HCT116 (cell line): ENCODE results near the gene ABCA1. TPM values are rescaled to one million over a fixed set of nuclear protein-coding genes. Genes with fewer than 3 reads are reported as not detected.

Source experiments
- ATAC-seq: fragments of 200-7000 bp; cut with Tn5 transposase; 2 replicates; pipeline ENCODE4 v1.9.1; 2020; ENCODE audit warnings: mild to moderate bottlenecking, moderate library complexity
- BruUV-seq: library from RNA; stranded (reverse); fragments of 400-500 nt; replicated peaks from 2 replicates; lab custom pipeline; 2021; lab: Mats Ljungman, UMichigan
- CTCF ChIA-PET: fragments of 300-600 bp; sonication (Branson Sonifier 250); formaldehyde crosslinking; loops from one replicate; lab custom pipeline; 2021; ENCODE audit warnings: antibody characterized with exemption; lab: Charles Lee
- POLR2A ChIA-PET: fragments of 300-600, 350-600 bp; sonication (Branson Sonifier 250); formaldehyde crosslinking; loops from one replicate; lab custom pipeline; 2021; ENCODE audit warnings: antibody characterized with exemption; lab: Charles Lee
- RAD21 ChIA-PET, 2 experiments: fragments of 300-600 bp; sonication (Branson Sonifier 250); formaldehyde crosslinking; loops; one replicate each; lab custom pipeline; 2023; ENCODE audit warnings: low total read pairs in 2 of 2; ENCODE audit not compliant: uncharacterized antibody in 2 of 2, unreplicated experiment in 2 of 2, low non-redundant PET in 1 of 2; lab: Charles Lee
- DNase-seq: peaks from one replicate; pipeline ENCODE4 v3.0.0-alpha.2; 2010; ENCODE audit warnings: low read depth, low spot score
- H2AFZ ChIP-seq: fragments of 200-600 bp; shearing (Covaris generic), sonication (generic); 2 replicates; pipeline ENCODE4 v1.6.1; 2017; ENCODE audit warnings: low read depth, mixed run types, mixed read lengths, antibody characterized with exemption, low read length; ENCODE audit not compliant: poor library complexity, severe bottlenecking
- H3K27ac ChIP-seq: 2 replicates; pipeline ENCODE4 v1.5.1; 2012; ENCODE audit warnings: low read depth, low read length
- H3K27me3 ChIP-seq: fragments of 200-600 bp; sonication (generic); 2 replicates; pipeline ENCODE4 v1.6.1; 2016; ENCODE audit warnings: mixed run types, low read length, mixed read lengths; ENCODE audit not compliant: insufficient read depth
- H3K36me3 ChIP-seq, 2 experiments: fragments of 200-500 bp in 1 of 2; fragments of 200-600 bp in 1 of 2; sonication (Bioruptor generic) in 1 of 2; sonication (generic) in 1 of 2; 2 replicates each; pipeline versions ENCODE4 v1.5.1 to v1.6.1; 2014 to 2016; ENCODE audit warnings: low read length in 2 of 2, inconsistent platforms in 1 of 2, mixed read lengths in 1 of 2, mixed run types in 1 of 2; ENCODE audit not compliant: insufficient read depth in 2 of 2, control insufficient read depth in 1 of 2
- H3K4me1 ChIP-seq, 2 experiments: fragments of 200-600 bp in 1 of 2; sonication (generic) in 1 of 2; 2 replicates each; pipeline versions ENCODE4 v1.5.1 to v1.6.1; 2012 to 2017; ENCODE audit warnings: low read length in 2 of 2, inconsistent platforms in 1 of 2, mild to moderate bottlenecking in 1 of 2, mixed read lengths in 1 of 2, mixed run types in 1 of 2, moderate library complexity in 1 of 2; ENCODE audit not compliant: insufficient read depth in 2 of 2, control insufficient read depth in 1 of 2
- H3K4me2 ChIP-seq: fragments of 200-600 bp; sonication (generic); 2 replicates; pipeline ENCODE4 v1.6.1; 2017; ENCODE audit warnings: mixed run types, low read length, mixed read lengths
- H3K4me3 ChIP-seq, 2 experiments: fragments of 200-600 bp in 1 of 2; sonication (generic) in 1 of 2; replicated peaks in 1 of 2; 2 replicates each; pipeline ENCODE4 v1.5.1; 2011 to 2016; ENCODE audit warnings: low read length in 2 of 2, control low read depth in 1 of 2, low read depth in 1 of 2, mild to moderate bottlenecking in 1 of 2, mixed read lengths in 1 of 2, mixed run types in 1 of 2
- H3K79me2 ChIP-seq: fragments of 200-600 bp; sonication (generic); 2 replicates; pipeline ENCODE4 v1.6.1; 2017; ENCODE audit warnings: mild to moderate bottlenecking, mixed run types, low read length, moderate library complexity, mixed read lengths; ENCODE audit not compliant: insufficient read depth
- H3K9ac ChIP-seq: fragments of 200-600 bp; sonication (generic); 2 replicates; pipeline ENCODE4 v1.6.1; 2016; ENCODE audit warnings: low read length, mixed read lengths
- H3K9me2 ChIP-seq: fragments of 200-600 bp; sonication (generic), shearing (Covaris generic); 2 replicates; pipeline ENCODE4 v1.6.1; 2017; ENCODE audit warnings: mixed run types, mild to moderate bottlenecking, moderate library complexity; ENCODE audit not compliant: insufficient read depth
- H3K9me3 ChIP-seq, 2 experiments: fragments of 200-500 bp in 1 of 2; fragments of 200-600 bp in 1 of 2; sonication (Bioruptor generic) in 1 of 2; sonication (generic) in 1 of 2; 2 replicates each; pipeline ENCODE4 v1.6.1; 2014 to 2017; ENCODE audit warnings: low read length in 2 of 2, mixed read lengths in 2 of 2, inconsistent platforms in 1 of 2, low read depth in 1 of 2, mild to moderate bottlenecking in 1 of 2, mixed run types in 1 of 2, moderate library complexity in 1 of 2; ENCODE audit not compliant: control insufficient read depth in 1 of 2, insufficient read depth in 1 of 2
- H4K20me1 ChIP-seq: fragments of 200-600 bp; sonication (generic), shearing (Covaris generic); 2 replicates; pipeline ENCODE4 v1.6.1; 2017; ENCODE audit warnings: mixed run types, mild to moderate bottlenecking, moderate library complexity; ENCODE audit not compliant: insufficient read depth
- CBX3 ChIP-seq: IDR thresholded peaks from 2 replicates; pipeline ENCODE4 v1.6.1; 2012; ENCODE audit warnings: low read depth
- EGR1 ChIP-seq: IDR thresholded peaks from 2 replicates; pipeline ENCODE4 v1.6.1; 2012; ENCODE audit warnings: low read depth
- ELF1 ChIP-seq: IDR thresholded peaks from 2 replicates; pipeline ENCODE4 v1.6.1; 2012; ENCODE audit warnings: low read depth, borderline replicate concordance
- EZH2 ChIP-seq: fragments of 200-600 bp; sonication (generic); IDR thresholded peaks from 2 replicates; pipeline ENCODE4 v1.6.1; 2017; ENCODE audit warnings: antibody characterized with exemption, mixed run types
- JUND ChIP-seq: IDR thresholded peaks from 2 replicates; pipeline ENCODE4 v1.6.1; 2012
- POLR2A ChIP-seq: IDR thresholded peaks from 2 replicates; pipeline ENCODE4 v1.7.0; 2011; ENCODE audit warnings: borderline replicate concordance; ENCODE audit not compliant: insufficient read depth, insufficient read length; ENCODE audit errors: extremely low read depth
- RAD21 ChIP-seq: IDR thresholded peaks from 2 replicates; pipeline ENCODE4 v1.6.1; 2012; ENCODE audit warnings: low read depth, mild to moderate bottlenecking
- SIN3A ChIP-seq: IDR thresholded peaks from 2 replicates; pipeline ENCODE4 v1.6.1; 2012; ENCODE audit warnings: low read depth
- SRF ChIP-seq: IDR thresholded peaks from 2 replicates; pipeline ENCODE4 v1.6.1; 2012; ENCODE audit warnings: low read depth
- YY1 ChIP-seq: IDR thresholded peaks from 2 replicates; pipeline ENCODE4 v1.6.1; 2011; ENCODE audit warnings: low read length, low read depth, moderate library complexity, mild to moderate bottlenecking; ENCODE audit not compliant: insufficient replicate concordance; ENCODE audit errors: extremely low read depth
- ZNF274 ChIP-seq: fragments of 200-500 bp; sonication (Bioruptor generic); IDR thresholded peaks from 2 replicates; pipeline ENCODE4 v1.6.1; 2014; ENCODE audit warnings: mild to moderate bottlenecking, low read depth, low read length, inconsistent platforms
- intact Hi-C: fragments of 100-400 bp; cut with micrococcal nuclease; formaldehyde crosslinking; loops from 2 replicates; pipeline ENCODE4 v1.10.0; 2022
- total RNA-seq: library from RNA; stranded (reverse); gene quantifications from one replicate; pipeline ENCODE4 v1.2.1, GENCODE V29; 2021; ENCODE audit not compliant: unreplicated experiment
- TF ChIP-seq, protein P1 (sequence below), 3 experiments: fragments of 200-600 bp in 1 of 3; sonication (generic) in 1 of 3; IDR thresholded peaks in 2 of 3; conservative IDR thresholded peaks in 1 of 3; 2 replicates each; pipeline ENCODE4 v1.5.1; 2012 to 2017; ENCODE audit warnings: low read depth in 2 of 3, low read length in 2 of 3, antibody characterized with exemption in 1 of 3, borderline replicate concordance in 1 of 3, control low read depth in 1 of 3, mild to moderate bottlenecking in 1 of 3, mixed read lengths in 1 of 3, mixed run types in 1 of 3, moderate library complexity in 1 of 3; ENCODE audit not compliant: insufficient read depth in 1 of 3
- TF ChIP-seq, protein P2 (sequence below): IDR thresholded peaks from 2 replicates; pipeline ENCODE4 v1.6.1; 2012
- TF ChIP-seq, protein P3 (sequence below): IDR thresholded peaks from 2 replicates; pipeline ENCODE4 v1.6.1; 2012; ENCODE audit warnings: low read depth
- TF ChIP-seq, protein P4 (sequence below): IDR thresholded peaks from 2 replicates; pipeline ENCODE4 v1.6.1; 2011; ENCODE audit warnings: mild to moderate bottlenecking, low read length, moderate library complexity; ENCODE audit not compliant: insufficient replicate concordance; ENCODE audit errors: extremely low read depth
- TF ChIP-seq, protein P5 (sequence below): IDR thresholded peaks from 2 replicates; pipeline ENCODE4 v1.6.1; 2012

ABCA1 gene
- total RNA-seq, 1 experiment from 2014 or later = 0.89 TPM

DNA sequence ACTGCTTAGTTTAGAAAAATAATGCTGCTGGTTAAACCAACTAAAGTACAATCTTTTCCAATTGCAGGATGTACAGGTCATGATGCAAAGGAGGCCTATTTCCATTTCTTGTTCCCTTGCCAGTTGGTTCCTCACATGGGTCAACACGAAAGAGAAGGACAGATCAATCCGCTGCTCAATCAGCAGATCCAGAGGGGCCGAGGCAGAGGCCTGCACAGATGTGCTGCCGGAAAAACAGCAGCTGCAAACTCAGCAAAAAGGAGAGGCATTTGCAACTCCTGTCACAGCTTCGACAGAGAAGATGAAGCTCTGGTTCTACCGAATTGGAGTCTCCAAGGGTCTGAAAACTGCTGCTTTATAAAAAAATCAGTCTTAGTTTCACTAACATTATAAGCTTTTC is 94.3 kb downstream of the ABCA1 start:
- POLR2A ChIA-PET = no interaction called here
- no peak for ATAC-seq

More for the DNA sequence above, 94.3 kb downstream of the ABCA1 start:
- Histone ChIP-seq H3K27ac (no peak overlapping the region), H4K20me1 (no peaks in the 10 kb centered on the region), H3K4me3 (no peak overlapping the region), H3K4me1 (no peaks in the 10 kb centered on the region), H3K79me2 (no peaks in the 10 kb centered on the region), H3K27me3 (no peaks in the 10 kb centered on the region), H3K9ac (no peak overlapping the region), H2AFZ (no peak overlapping the region), H3K36me3 (no peaks in the 10 kb centered on the region), H3K9me2 (no peaks in the 10 kb centered on the region), H3K9me3 (no peaks in the 10 kb centered on the region), H3K4me2 (no peak overlapping the region)
- BruUV-seq = no TSS peak
- TF ChIP-seq ELF1 = no peak
- no peak for TF ChIP-seq EZH2
- TF ChIP-seq, protein P1, sequence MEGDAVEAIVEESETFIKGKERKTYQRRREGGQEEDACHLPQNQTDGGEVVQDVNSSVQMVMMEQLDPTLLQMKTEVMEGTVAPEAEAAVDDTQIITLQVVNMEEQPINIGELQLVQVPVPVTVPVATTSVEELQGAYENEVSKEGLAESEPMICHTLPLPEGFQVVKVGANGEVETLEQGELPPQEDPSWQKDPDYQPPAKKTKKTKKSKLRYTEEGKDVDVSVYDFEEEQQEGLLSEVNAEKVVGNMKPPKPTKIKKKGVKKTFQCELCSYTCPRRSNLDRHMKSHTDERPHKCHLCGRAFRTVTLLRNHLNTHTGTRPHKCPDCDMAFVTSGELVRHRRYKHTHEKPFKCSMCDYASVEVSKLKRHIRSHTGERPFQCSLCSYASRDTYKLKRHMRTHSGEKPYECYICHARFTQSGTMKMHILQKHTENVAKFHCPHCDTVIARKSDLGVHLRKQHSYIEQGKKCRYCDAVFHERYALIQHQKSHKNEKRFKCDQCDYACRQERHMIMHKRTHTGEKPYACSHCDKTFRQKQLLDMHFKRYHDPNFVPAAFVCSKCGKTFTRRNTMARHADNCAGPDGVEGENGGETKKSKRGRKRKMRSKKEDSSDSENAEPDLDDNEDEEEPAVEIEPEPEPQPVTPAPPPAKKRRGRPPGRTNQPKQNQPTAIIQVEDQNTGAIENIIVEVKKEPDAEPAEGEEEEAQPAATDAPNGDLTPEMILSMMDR (IDR thresholded peaks at IDR 0.05 in 2 of 3, conservative IDR thresholded peaks at IDR 0.05 in 1 of 3; ENCODE audit: borderline replicate concordance in 1 of 3, insufficient read depth in 1 of 3, low read depth in 2 of 3, low read length in 2 of 3) = no peak
- TF ChIP-seq POLR2A = no peak
- TF ChIP-seq, protein P2, sequence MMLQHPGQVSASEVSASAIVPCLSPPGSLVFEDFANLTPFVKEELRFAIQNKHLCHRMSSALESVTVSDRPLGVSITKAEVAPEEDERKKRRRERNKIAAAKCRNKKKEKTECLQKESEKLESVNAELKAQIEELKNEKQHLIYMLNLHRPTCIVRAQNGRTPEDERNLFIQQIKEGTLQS = no peak
- no peak for TF ChIP-seq EGR1
- TF ChIP-seq ZNF274 = no peak
- TF ChIP-seq, protein P3, sequence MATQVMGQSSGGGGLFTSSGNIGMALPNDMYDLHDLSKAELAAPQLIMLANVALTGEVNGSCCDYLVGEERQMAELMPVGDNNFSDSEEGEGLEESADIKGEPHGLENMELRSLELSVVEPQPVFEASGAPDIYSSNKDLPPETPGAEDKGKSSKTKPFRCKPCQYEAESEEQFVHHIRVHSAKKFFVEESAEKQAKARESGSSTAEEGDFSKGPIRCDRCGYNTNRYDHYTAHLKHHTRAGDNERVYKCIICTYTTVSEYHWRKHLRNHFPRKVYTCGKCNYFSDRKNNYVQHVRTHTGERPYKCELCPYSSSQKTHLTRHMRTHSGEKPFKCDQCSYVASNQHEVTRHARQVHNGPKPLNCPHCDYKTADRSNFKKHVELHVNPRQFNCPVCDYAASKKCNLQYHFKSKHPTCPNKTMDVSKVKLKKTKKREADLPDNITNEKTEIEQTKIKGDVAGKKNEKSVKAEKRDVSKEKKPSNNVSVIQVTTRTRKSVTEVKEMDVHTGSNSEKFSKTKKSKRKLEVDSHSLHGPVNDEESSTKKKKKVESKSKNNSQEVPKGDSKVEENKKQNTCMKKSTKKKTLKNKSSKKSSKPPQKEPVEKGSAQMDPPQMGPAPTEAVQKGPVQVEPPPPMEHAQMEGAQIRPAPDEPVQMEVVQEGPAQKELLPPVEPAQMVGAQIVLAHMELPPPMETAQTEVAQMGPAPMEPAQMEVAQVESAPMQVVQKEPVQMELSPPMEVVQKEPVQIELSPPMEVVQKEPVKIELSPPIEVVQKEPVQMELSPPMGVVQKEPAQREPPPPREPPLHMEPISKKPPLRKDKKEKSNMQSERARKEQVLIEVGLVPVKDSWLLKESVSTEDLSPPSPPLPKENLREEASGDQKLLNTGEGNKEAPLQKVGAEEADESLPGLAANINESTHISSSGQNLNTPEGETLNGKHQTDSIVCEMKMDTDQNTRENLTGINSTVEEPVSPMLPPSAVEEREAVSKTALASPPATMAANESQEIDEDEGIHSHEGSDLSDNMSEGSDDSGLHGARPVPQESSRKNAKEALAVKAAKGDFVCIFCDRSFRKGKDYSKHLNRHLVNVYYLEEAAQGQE = no peak
- no peak for TF ChIP-seq CBX3
- no peak for TF ChIP-seq YY1
- no peak for TF ChIP-seq SRF
- TF ChIP-seq, protein P4, sequence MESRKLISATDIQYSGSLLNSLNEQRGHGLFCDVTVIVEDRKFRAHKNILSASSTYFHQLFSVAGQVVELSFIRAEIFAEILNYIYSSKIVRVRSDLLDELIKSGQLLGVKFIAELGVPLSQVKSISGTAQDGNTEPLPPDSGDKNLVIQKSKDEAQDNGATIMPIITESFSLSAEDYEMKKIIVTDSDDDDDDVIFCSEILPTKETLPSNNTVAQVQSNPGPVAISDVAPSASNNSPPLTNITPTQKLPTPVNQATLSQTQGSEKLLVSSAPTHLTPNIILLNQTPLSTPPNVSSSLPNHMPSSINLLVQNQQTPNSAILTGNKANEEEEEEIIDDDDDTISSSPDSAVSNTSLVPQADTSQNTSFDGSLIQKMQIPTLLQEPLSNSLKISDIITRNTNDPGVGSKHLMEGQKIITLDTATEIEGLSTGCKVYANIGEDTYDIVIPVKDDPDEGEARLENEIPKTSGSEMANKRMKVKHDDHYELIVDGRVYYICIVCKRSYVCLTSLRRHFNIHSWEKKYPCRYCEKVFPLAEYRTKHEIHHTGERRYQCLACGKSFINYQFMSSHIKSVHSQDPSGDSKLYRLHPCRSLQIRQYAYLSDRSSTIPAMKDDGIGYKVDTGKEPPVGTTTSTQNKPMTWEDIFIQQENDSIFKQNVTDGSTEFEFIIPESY = no peak
- TF ChIP-seq RAD21 = no peak
- TF ChIP-seq SIN3A = no peak
- TF ChIP-seq JUND = no peak
- TF ChIP-seq, protein P5, sequence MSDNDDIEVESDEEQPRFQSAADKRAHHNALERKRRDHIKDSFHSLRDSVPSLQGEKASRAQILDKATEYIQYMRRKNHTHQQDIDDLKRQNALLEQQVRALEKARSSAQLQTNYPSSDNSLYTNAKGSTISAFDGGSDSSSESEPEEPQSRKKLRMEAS = no peak
- intact Hi-C loops = no loop called here
- RAD21 ChIA-PET = no interaction called here
- CTCF ChIA-PET = no interaction called here
- no peak for DNase-seq
